ENCODE results near the gene PLA1A. TPM values are rescaled to one million over a fixed set of nuclear protein-coding genes. Genes with fewer than 3 reads are reported as not detected.

Gene PLA1A
- total and polyA plus RNA-seq, 10 of the 15 experiments (the other 5 are each of a cell fraction or from before 2014, with no cell fraction given), result 2.9 to 106 (median 4.8) TPM

DNA sequence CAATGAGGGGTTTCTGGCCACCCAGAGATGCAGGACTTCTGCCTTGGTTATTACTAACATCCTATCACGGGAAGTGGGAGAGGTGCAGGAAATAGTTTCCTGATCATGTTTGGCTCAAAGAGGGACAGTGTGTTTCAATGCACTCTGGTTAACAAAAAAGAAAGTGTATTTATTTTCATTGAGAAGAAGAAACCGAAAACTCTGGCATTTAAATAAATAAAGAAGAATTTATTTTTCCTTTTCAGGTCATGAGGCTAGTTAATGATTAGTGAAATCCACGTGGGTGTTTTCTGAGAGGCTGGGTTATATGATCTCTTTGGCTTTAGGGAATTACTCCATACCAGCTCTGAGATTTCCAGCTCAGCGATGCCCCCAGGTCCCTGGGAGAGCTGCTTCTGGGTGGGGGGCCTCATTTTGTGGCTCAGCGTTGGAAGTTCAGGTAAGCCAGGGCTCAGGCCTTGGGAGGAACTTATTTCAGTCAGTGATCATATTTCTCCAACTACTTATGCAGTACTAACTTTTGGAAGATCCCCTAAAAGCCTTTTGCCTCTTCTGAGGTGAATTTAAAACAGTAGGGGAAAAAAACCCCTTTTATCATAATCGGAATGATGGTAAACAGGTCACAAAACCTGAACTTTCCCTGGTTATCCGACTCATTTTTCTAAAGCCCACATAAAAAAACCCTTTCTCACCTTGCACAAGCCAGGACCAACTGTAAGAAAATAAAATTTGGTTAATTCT, at the start of gene PLA1A (continued):
- TF ChIP-seq, protein P1, sequence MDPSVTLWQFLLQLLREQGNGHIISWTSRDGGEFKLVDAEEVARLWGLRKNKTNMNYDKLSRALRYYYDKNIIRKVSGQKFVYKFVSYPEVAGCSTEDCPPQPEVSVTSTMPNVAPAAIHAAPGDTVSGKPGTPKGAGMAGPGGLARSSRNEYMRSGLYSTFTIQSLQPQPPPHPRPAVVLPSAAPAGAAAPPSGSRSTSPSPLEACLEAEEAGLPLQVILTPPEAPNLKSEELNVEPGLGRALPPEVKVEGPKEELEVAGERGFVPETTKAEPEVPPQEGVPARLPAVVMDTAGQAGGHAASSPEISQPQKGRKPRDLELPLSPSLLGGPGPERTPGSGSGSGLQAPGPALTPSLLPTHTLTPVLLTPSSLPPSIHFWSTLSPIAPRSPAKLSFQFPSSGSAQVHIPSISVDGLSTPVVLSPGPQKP (IDR thresholded peaks at IDR 0.05; ENCODE audit: low read depth, low read length), result no peak
- TF ChIP-seq ETV6 (conservative IDR thresholded peaks at IDR 0.05 in 1 of 2, IDR thresholded peaks at IDR 0.05 in 1 of 2; ENCODE audit: borderline replicate concordance in 1 of 2, low read depth in 1 of 2), result no peak; a peak in 1 of 4 replicates
- no peak for TF ChIP-seq ZNF622 (IDR thresholded peaks at IDR 0.05)
- no peak for TF ChIP-seq YBX1 (IDR thresholded peaks at IDR 0.05)

DNA sequence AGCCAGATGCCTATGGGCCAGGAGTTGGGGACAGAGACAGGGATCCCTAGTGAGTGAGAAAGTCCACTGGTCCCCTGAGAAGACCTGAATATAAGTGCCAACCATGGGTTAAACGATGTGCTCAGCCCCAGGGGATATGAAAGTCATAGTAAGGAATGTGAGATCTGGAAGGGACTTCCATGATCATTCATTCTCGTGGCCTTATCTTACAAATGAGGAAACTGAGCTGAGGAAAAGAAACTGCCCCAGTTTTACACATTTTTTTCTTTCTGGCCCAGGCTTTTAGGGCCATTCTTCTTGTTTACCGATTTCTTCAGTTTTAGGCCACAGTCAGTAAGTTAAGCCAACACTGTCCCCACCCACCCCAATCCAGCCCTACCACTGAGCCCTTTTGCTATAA, 49.3 kb upstream of the PLA1A start:
- ChIA-PET CTCF (interaction anchor here (0.6 to 4.4 kb wide), 3 partner anchors 11 to 732 kb away, joined by 3 to 31 read pairs (median 6); partner anchors contain the start of gene CD80), POLR2A (interaction anchor here (1.5 kb wide), 1 partner anchor 48 kb away, joined by 4 read pairs; no protein-coding TSS in a partner anchor), SMC1A (ENCODE audit: uncharacterized antibody, unreplicated experiment) (interaction anchor here (1.0 to 3.7 kb wide), 5 partner anchors 10 to 133 kb away, joined by 3 to 17 read pairs (median 5); partner anchors contain the start of gene COX17), RAD21 (ENCODE audit: unreplicated experiment) (no interaction called here)
- intact Hi-C loops (cut with micrococcal nuclease; ENCODE audit: unreplicated experiment), result no loop called here
- FAIRE-seq, result no peak
- no peak overlapping the region for H3K9ac ChIP-seq (ENCODE audit: control insufficient read depth, insufficient read depth, low read length)
- H3K79me2 ChIP-seq (ENCODE audit: control insufficient read depth, insufficient read depth, low read length), result peaks cover 88% of the 10 kb centered on the region
- H4K20me1 ChIP-seq (ENCODE audit: control insufficient read depth, insufficient read depth), result no peaks in the 10 kb centered on the region
- H3K4me2 ChIP-seq (ENCODE audit: control insufficient read depth, insufficient read depth), result peak overlapping the region; percentile 22; the same call in 1 of the 2 replicates
- no peak overlapping the region for H2AFZ ChIP-seq (ENCODE audit: control insufficient read depth, low read depth, low read length)
- DNase-seq (ENCODE audit: low read depth, low spot score), result no peak
- peaks cover 34% of the 10 kb centered on the region for H3K4me1 ChIP-seq (ENCODE audit: control insufficient read depth, insufficient read depth, low read length)
- 2% methylated on average over 3 of the region's 3 CpGs for WGBS (ENCODE audit: insufficient coverage, insufficient replicate concordance, low lambda C conversion rate, missing lambda C conversion rate)
- peaks cover 3 to 39% of the 10 kb centered on the region in 2 experiments for H3K36me3 ChIP-seq (ENCODE audit: control insufficient read depth in 2 of 2, insufficient read depth in 2 of 2, low read length in 1 of 2)
- no peak overlapping the region for H3K4me3 ChIP-seq
- H3K27ac ChIP-seq (ENCODE audit: control insufficient read depth, insufficient read depth), result peak overlapping the region; percentile 29
- BruUV-seq (replicated peaks), result no TSS peak
- no peak for ATAC-seq
- H3K27me3 ChIP-seq (replicated peaks in 1 of 2; ENCODE audit: control insufficient read depth in 2 of 2, insufficient read depth in 2 of 2, low read length in 1 of 2), result no peaks in the 10 kb centered on the region
- in situ Hi-C loops (cut with MboI), result no loop called here
- H3K9me3 ChIP-seq (replicated peaks; ENCODE audit: control insufficient read depth, insufficient read depth, low read length), result no peaks in the 10 kb centered on the region; the same call in 1 of the 3 replicates
- no peak for TF ChIP-seq RFX5 (IDR thresholded peaks at IDR 0.05; ENCODE audit: low read depth, low read length)
- TF ChIP-seq, protein P2, sequence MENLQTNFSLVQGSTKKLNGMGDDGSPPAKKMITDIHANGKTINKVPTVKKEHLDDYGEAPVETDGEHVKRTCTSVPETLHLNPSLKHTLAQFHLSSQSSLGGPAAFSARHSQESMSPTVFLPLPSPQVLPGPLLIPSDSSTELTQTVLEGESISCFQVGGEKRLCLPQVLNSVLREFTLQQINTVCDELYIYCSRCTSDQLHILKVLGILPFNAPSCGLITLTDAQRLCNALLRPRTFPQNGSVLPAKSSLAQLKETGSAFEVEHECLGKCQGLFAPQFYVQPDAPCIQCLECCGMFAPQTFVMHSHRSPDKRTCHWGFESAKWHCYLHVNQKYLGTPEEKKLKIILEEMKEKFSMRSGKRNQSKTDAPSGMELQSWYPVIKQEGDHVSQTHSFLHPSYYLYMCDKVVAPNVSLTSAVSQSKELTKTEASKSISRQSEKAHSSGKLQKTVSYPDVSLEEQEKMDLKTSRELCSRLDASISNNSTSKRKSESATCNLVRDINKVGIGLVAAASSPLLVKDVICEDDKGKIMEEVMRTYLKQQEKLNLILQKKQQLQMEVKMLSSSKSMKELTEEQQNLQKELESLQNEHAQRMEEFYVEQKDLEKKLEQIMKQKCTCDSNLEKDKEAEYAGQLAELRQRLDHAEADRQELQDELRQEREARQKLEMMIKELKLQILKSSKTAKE (IDR thresholded peaks at IDR 0.05; ENCODE audit: low read depth, poor library complexity, severe bottlenecking), result no peak
- TF ChIP-seq RBBP5 (conservative IDR thresholded peaks at IDR 0.05), result no peak
- TF ChIP-seq BRCA1 (IDR thresholded peaks at IDR 0.05; ENCODE audit: low read depth, low read length), result no peak
- TF ChIP-seq, protein P3, sequence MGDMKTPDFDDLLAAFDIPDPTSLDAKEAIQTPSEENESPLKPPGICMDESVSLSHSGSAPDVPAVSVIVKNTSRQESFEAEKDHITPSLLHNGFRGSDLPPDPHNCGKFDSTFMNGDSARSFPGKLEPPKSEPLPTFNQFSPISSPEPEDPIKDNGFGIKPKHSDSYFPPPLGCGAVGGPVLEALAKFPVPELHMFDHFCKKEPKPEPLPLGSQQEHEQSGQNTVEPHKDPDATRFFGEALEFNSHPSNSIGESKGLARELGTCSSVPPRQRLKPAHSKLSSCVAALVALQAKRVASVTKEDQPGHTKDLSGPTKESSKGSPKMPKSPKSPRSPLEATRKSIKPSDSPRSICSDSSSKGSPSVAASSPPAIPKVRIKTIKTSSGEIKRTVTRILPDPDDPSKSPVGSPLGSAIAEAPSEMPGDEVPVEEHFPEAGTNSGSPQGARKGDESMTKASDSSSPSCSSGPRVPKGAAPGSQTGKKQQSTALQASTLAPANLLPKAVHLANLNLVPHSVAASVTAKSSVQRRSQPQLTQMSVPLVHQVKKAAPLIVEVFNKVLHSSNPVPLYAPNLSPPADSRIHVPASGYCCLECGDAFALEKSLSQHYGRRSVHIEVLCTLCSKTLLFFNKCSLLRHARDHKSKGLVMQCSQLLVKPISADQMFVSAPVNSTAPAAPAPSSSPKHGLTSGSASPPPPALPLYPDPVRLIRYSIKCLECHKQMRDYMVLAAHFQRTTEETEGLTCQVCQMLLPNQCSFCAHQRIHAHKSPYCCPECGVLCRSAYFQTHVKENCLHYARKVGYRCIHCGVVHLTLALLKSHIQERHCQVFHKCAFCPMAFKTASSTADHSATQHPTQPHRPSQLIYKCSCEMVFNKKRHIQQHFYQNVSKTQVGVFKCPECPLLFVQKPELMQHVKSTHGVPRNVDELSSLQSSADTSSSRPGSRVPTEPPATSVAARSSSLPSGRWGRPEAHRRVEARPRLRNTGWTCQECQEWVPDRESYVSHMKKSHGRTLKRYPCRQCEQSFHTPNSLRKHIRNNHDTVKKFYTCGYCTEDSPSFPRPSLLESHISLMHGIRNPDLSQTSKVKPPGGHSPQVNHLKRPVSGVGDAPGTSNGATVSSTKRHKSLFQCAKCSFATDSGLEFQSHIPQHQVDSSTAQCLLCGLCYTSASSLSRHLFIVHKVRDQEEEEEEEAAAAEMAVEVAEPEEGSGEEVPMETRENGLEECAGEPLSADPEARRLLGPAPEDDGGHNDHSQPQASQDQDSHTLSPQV (IDR thresholded peaks at IDR 0.05), result no peak
- no peak for TF ChIP-seq MEF2B (IDR thresholded peaks at IDR 0.05; ENCODE audit: partially characterized antibody, poor library complexity, severe bottlenecking)
- no peak for TF ChIP-seq ZNF622 (IDR thresholded peaks at IDR 0.05)
- TF ChIP-seq, protein P4, sequence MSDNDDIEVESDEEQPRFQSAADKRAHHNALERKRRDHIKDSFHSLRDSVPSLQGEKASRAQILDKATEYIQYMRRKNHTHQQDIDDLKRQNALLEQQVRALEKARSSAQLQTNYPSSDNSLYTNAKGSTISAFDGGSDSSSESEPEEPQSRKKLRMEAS (IDR thresholded peaks at IDR 0.05; ENCODE audit: low read depth, low read length), result no peak
- no peak for TF ChIP-seq RAD51 (IDR thresholded peaks at IDR 0.05)
- TF ChIP-seq DPF2 (IDR thresholded peaks at IDR 0.05), result no peak
- no peak for TF ChIP-seq MXI1 (IDR thresholded peaks at IDR 0.05; ENCODE audit: low read depth, low read length)

All from GM12878 (cell line).